ENCODE data around the gene CAT.

DNA sequence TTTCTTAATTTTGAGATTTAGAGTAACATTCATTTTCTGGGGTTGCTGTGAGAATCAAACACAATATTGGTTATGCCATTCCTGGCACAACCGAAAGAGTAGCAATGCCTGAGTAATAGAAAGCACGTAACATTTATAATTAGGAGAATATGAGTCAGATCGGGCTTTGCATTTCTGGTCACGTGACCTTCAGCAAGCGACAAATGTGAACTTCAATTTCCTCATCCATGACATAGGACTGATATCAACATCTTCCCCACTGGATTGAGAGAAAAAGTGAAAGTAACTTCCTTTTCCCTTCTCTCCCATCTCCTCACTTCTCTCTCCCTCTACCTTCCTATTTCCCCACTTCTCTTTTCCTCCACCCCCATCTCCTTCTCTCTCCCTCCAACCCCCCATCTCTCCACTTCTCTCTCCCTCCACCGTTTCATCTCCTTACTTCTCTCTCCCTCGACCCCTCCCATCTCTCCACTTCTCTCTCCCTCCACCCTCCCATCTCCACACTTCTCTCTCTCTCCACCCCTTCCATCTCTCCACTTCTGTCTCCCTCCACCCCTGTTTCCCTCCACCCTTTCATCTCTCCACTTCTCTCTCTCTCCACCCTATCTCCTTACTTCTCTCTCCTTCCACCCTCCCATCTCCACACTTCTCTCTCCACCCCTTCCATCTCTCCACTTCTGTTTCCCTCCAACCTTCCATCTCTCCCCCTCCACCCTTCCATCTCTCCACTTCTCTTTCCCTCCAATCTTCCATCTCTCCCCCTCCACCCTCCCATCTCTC is 33.5 kb upstream of the CAT start:
- TF ChIP-seq, protein P1, sequence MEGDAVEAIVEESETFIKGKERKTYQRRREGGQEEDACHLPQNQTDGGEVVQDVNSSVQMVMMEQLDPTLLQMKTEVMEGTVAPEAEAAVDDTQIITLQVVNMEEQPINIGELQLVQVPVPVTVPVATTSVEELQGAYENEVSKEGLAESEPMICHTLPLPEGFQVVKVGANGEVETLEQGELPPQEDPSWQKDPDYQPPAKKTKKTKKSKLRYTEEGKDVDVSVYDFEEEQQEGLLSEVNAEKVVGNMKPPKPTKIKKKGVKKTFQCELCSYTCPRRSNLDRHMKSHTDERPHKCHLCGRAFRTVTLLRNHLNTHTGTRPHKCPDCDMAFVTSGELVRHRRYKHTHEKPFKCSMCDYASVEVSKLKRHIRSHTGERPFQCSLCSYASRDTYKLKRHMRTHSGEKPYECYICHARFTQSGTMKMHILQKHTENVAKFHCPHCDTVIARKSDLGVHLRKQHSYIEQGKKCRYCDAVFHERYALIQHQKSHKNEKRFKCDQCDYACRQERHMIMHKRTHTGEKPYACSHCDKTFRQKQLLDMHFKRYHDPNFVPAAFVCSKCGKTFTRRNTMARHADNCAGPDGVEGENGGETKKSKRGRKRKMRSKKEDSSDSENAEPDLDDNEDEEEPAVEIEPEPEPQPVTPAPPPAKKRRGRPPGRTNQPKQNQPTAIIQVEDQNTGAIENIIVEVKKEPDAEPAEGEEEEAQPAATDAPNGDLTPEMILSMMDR (IDR thresholded peaks at IDR 0.05), result no peak
- no peak for TF ChIP-seq POLR2A (IDR thresholded peaks at IDR 0.05)

Measured in thyroid gland (tissue), 4 donors.